ENCODE measurements around the gene IPCEF1. TPM values are rescaled to one million over a fixed set of nuclear protein-coding genes. Genes with fewer than 3 reads are reported as not detected.

The IPCEF1 gene
- 1 to 10 TPM; 3.1 to 9.7 (median 3.4) TPM for total RNA-seq

GRCh38 chr6:154356690-154357089 lies at the start of gene IPCEF1:
Gene IPCEF1 (minus strand): TSS chr6:154356803. CDS start chr6:154265947, 90,856 bp downstream.
- no peak for TF ChIP-seq CTCF (IDR thresholded peaks at IDR 0.05)
- H3K27ac ChIP-seq: no peak within 1 kb of the TSS
- H3K4me1 ChIP-seq: no peaks in the 10 kb centered on the region
- intact Hi-C loops (cut with DNase I; ENCODE audit: low total_unique reads): no loop called here
- no peak for DNase-seq
- H3K27me3 ChIP-seq: no peaks in the 10 kb centered on the region
- no peak within 1 kb of the TSS for H3K4me3 ChIP-seq
- no peaks in the 10 kb centered on the region for H3K9me3 ChIP-seq
- H3K36me3 ChIP-seq: no peaks in the 10 kb centered on the region

GRCh38 chr6:154406301-154406700 lies 49.7 kb upstream of the IPCEF1 start:
- no peak overlapping the region for H3K27ac ChIP-seq
- H3K9me3 ChIP-seq: no peaks in the 10 kb centered on the region
- TF ChIP-seq CTCF (IDR thresholded peaks at IDR 0.05) (no peak), POLR2A (IDR thresholded peaks at IDR 0.05) (no peak)
- intact Hi-C loops (cut with DNase I; ENCODE audit: low total_unique reads): no loop called here
- no peaks in the 10 kb centered on the region for H3K4me1 ChIP-seq
- no peak for DNase-seq
- H3K4me3 ChIP-seq: no peak overlapping the region
- no peaks in the 10 kb centered on the region for H3K36me3 ChIP-seq
- no peaks in the 10 kb centered on the region for H3K27me3 ChIP-seq

- Histone ChIP-seq H3K27ac (peak overlapping the region; percentile 30 to 32), H3K4me1 (no peaks in the 10 kb centered on the region), H3K9me3 (no peaks in the 10 kb centered on the region), H3K27me3 (no peaks in the 10 kb centered on the region), H3K4me3 (no peak overlapping the region), H3K36me3 (no peaks in the 10 kb centered on the region)
- no peak for TF ChIP-seq CTCF (IDR thresholded peaks at IDR 0.05)
- no peak for TF ChIP-seq POLR2A (IDR thresholded peaks at IDR 0.05)
- intact Hi-C loops (cut with DNase I; ENCODE audit: low total_unique reads): no loop called here
- no peak for DNase-seq
Observed at GRCh38 chr6:154404791-154405400, 48.3 kb upstream of the IPCEF1 start.

- no peaks in the 10 kb centered on the region for H3K9me3 ChIP-seq
- H3K36me3 ChIP-seq: no peaks in the 10 kb centered on the region
- no peaks in the 10 kb centered on the region for H3K4me1 ChIP-seq
- DNase-seq: peak; percentile 25 to 43
- intact Hi-C loops (cut with DNase I; ENCODE audit: low total_unique reads): no loop called here
- TF ChIP-seq POLR2A (IDR thresholded peaks at IDR 0.05) (no peak), CTCF (IDR thresholded peaks at IDR 0.05) (no peak)
- peak overlapping the region in 1 of 2 donors; percentile 32 for H3K27ac ChIP-seq
- H3K4me3 ChIP-seq: no peak overlapping the region
- H3K27me3 ChIP-seq: no peaks in the 10 kb centered on the region
Observed at GRCh38 chr6:154403788-154404187, 47.2 kb upstream of the IPCEF1 start.

- intact Hi-C loops (cut with DNase I; ENCODE audit: low total_unique reads): no loop called here
- DNase-seq: no peak
Observed at GRCh38 chr6:154402081-154402780, 45.6 kb upstream of the IPCEF1 start.

More at GRCh38 chr6:154402081-154402780, 45.6 kb upstream of the IPCEF1 start:
- Histone ChIP-seq H3K4me1 (no peaks in the 10 kb centered on the region), H3K27me3 (no peaks in the 10 kb centered on the region), H3K27ac (no peak overlapping the region), H3K36me3 (no peaks in the 10 kb centered on the region), H3K9me3 (no peaks in the 10 kb centered on the region), H3K4me3 (no peak overlapping the region)
- no peak for TF ChIP-seq CTCF (IDR thresholded peaks at IDR 0.05)
